ENCODE data around the gene KIF17. TPM values are rescaled to one million over a fixed set of nuclear protein-coding genes. Genes with fewer than 3 reads are reported as not detected.
"Not testable (repeated sequence)": the region's sequence is repeated elsewhere in the genome, so short reads cannot be mapped to it uniquely, and the experiment has no call there.

Gene KIF17
- total and polyA plus RNA-seq, 4 experiments from 2014 or later = not detected

DNA sequence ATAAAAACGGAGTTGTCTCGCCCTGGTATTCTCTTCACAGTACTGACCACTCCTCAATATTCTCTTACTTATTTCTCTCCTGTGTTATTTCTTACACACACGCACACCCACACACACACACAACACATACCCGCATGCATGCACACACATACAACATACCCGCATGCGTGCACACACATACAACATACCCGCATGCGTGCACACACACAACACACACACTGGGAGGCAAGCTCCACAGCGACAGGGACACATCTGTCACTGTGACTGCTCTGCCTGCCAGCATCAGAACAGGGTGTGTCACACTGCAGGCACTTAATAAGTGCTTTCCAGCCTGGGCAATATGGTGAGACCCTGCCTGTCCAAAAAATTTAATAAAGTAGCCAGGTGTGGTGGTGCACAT is 35.8 kb downstream of the KIF17 start:
- Mint-ChIP-seq H3K27ac (no peak overlapping the region), H3K36me3 (no peaks in the 10 kb centered on the region), H3K4me1 (peaks cover 5 to 11% (median 7%) of the 10 kb centered on the region in 4 donors), H3K9me3 (peaks cover 0 to 10% (median 3%) of the 10 kb centered on the region in 8 donors), H3K27me3 (peaks cover 13 to 17% of the 10 kb centered on the region in 2 donors), H3K4me3 (no peak overlapping the region)
- Histone ChIP-seq H3K9me3 (ENCODE audit: control insufficient read depth in 1 of 2, low read length in 2 of 2) (no peaks in the 10 kb centered on the region), H3K4me1 (ENCODE audit: insufficient read depth, low read length) (no peaks in the 10 kb centered on the region), H3K36me3 (ENCODE audit: insufficient read depth, low read length) (no peaks in the 10 kb centered on the region), H3K4me3 (ENCODE audit: low read length in 2 of 2) (no peak overlapping the region), H3K27ac (ENCODE audit: low read depth, low read length) (no peak overlapping the region), H3K27me3 (ENCODE audit: insufficient read depth, low read length) (no peaks in the 10 kb centered on the region)
- CTCF ChIA-PET (ENCODE audit: partially characterized antibody) = interaction anchor here (1.2 kb wide), 1 partner anchor 15 kb away, joined by 3 read pairs; no protein-coding TSS in a partner anchor
- no peak for DNase-seq
- POLR2A ChIA-PET (ENCODE audit: partially characterized antibody) = interaction anchor here (1.0 kb wide), 1 partner anchor 21 kb away, joined by 3 read pairs; the partner anchor contains the start of gene DDOST
- intact Hi-C loops (cut with micrococcal nuclease) = no loop called here

DNA sequence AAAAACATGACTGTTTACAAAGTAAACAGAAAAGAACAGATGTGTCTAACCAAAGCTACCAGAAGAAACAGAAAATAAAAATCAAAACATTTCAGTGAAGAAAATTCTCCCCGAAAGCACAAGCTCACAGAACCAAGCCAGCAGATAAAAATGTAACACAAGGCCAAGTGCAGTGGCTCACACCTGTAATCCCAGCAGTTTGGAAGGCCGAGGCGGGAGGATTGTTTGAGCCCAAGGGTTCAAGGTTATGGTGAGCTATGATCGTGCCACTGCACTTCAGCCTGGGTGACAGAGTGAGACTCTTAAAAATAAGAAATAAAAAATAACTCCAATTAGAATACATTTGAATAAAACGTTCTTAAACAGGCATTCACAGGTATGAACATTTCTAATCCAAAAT is 37.5 kb downstream of the KIF17 start:
- POLR2A ChIA-PET (ENCODE audit: partially characterized antibody) = no interaction called here
- intact Hi-C loops (cut with micrococcal nuclease) = no loop called here

GRCh38 chr1:20678599-20678998 is 39.2 kb downstream of the KIF17 start:
- Histone ChIP-seq H3K4me3 (ENCODE audit: low read length in 2 of 2) (no peak overlapping the region), H3K9me3 (ENCODE audit: control insufficient read depth in 1 of 2, low read length in 2 of 2) (no peaks in the 10 kb centered on the region), H3K4me1 (ENCODE audit: insufficient read depth, low read length) (no peaks in the 10 kb centered on the region), H3K27ac (ENCODE audit: low read depth, low read length) (no peak overlapping the region), H3K27me3 (ENCODE audit: insufficient read depth, low read length) (no peaks in the 10 kb centered on the region), H3K36me3 (ENCODE audit: insufficient read depth, low read length) (no peaks in the 10 kb centered on the region)
- Mint-ChIP-seq H3K36me3 (no peaks in the 10 kb centered on the region), H3K4me3 (peak overlapping the region in 6 of 8 donors; percentile 1 to 63 (median 20)), H3K27me3 (peaks cover 12 to 16% of the 10 kb centered on the region in 2 donors), H3K4me1 (peaks cover 5 to 11% (median 7%) of the 10 kb centered on the region in 4 donors), H3K27ac (peak overlapping the region in 1 of 7 donors; percentile 46), H3K9me3 (peaks cover 0 to 12% (median 3%) of the 10 kb centered on the region in 8 donors)
- DNase-seq = no peak
- intact Hi-C loops (cut with micrococcal nuclease) = no loop called here
- CTCF ChIA-PET (ENCODE audit: partially characterized antibody) = no interaction called here
- POLR2A ChIA-PET (ENCODE audit: partially characterized antibody) = no interaction called here

More for the DNA sequence above, 37.5 kb downstream of the KIF17 start:
- Mint-ChIP-seq H3K36me3 (no peaks in the 10 kb centered on the region), H3K27ac (peak overlapping the region in 1 of 7 donors; percentile 38), H3K4me1 (peaks cover 5 to 11% (median 7%) of the 10 kb centered on the region in 4 donors), H3K27me3 (peaks cover 12 to 17% of the 10 kb centered on the region in 2 donors), H3K9me3 (peaks cover 0 to 12% (median 3%) of the 10 kb centered on the region in 8 donors), H3K4me3 (no peak overlapping the region)
- Histone ChIP-seq H3K4me3 (ENCODE audit: low read length in 2 of 2) (no peak overlapping the region), H3K4me1 (ENCODE audit: insufficient read depth, low read length) (no peaks in the 10 kb centered on the region), H3K27ac (ENCODE audit: low read depth, low read length) (no peak overlapping the region), H3K9me3 (ENCODE audit: control insufficient read depth in 1 of 2, low read length in 2 of 2) (no peaks in the 10 kb centered on the region), H3K36me3 (ENCODE audit: insufficient read depth, low read length) (no peaks in the 10 kb centered on the region), H3K27me3 (ENCODE audit: insufficient read depth, low read length) (no peaks in the 10 kb centered on the region)
- CTCF ChIA-PET (ENCODE audit: partially characterized antibody) = interaction anchor here (0.6 kb wide), 1 partner anchor 984 kb away, joined by 3 read pairs; no protein-coding TSS in a partner anchor
- DNase-seq = no peak

DNA sequence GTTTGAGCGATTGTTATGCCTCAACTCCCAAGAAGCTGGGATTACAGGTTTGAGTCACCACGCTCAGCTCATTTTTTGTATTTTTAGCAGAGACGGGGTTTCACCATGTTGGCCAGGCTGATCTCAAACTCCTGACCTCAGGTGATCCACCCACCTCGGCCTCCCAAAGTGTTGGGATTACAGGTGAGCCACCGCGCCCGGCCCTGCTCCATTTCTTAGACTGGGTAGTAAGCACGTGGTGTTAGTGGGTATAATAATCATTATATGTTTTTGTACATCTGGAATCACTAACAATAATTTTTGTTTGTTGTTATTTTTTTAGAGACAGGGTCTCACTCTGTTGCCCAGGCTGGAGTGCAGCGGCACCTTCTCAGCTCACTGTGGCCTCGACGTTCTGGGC is 44.2 kb downstream of the KIF17 start:
- H3K4me3 ChIP-seq (ENCODE audit: low read length in 2 of 2); H3K4me1 Mint-ChIP-seq; H3K27ac Mint-ChIP-seq; CTCF ChIA-PET (ENCODE audit: partially characterized antibody); intact Hi-C loops (cut with micrococcal nuclease); H3K9me3 ChIP-seq (ENCODE audit: control insufficient read depth in 1 of 2, low read length in 2 of 2); H3K4me1 ChIP-seq (ENCODE audit: insufficient read depth, low read length); H3K27me3 ChIP-seq (ENCODE audit: insufficient read depth, low read length); H3K4me3 Mint-ChIP-seq; H3K36me3 Mint-ChIP-seq; H3K27ac ChIP-seq (ENCODE audit: low read depth, low read length); H3K36me3 ChIP-seq (ENCODE audit: insufficient read depth, low read length); DNase-seq: not testable (repeated sequence)
- Mint-ChIP-seq H3K27me3 (peaks cover 11 to 15% of the 10 kb centered on the region in 2 donors), H3K9me3 (peaks cover 0 to 12% (median 3%) of the 10 kb centered on the region in 8 donors)
- POLR2A ChIA-PET (ENCODE audit: partially characterized antibody) = interaction anchor here (0.6 kb wide), 1 partner anchor 19 kb away, joined by 3 read pairs; no protein-coding TSS in a partner anchor

- H3K4me1 Mint-ChIP-seq = no peaks in the 10 kb centered on the region
- CTCF ChIA-PET (ENCODE audit: partially characterized antibody) = no interaction called here
- POLR2A ChIA-PET (ENCODE audit: partially characterized antibody) = no interaction called here
- Histone ChIP-seq H3K4me3 (ENCODE audit: low read length in 2 of 2) (no peak overlapping the region), H3K9me3 (ENCODE audit: control insufficient read depth in 1 of 2, low read length in 2 of 2) (no peaks in the 10 kb centered on the region), H3K27ac (ENCODE audit: low read depth, low read length) (no peak overlapping the region), H3K27me3 (ENCODE audit: insufficient read depth, low read length) (no peaks in the 10 kb centered on the region), H3K36me3 (ENCODE audit: insufficient read depth, low read length) (no peaks in the 10 kb centered on the region), H3K4me1 (ENCODE audit: insufficient read depth, low read length) (no peaks in the 10 kb centered on the region)
- no peaks in the 10 kb centered on the region for H3K36me3 Mint-ChIP-seq
- peaks cover 6 to 7% of the 10 kb centered on the region in 2 donors for H3K27me3 Mint-ChIP-seq
- no peak overlapping the region for H3K4me3 Mint-ChIP-seq
- intact Hi-C loops (cut with micrococcal nuclease) = no loop called here
- H3K27ac Mint-ChIP-seq = peak overlapping the region in 1 of 7 donors; percentile 66
- H3K9me3 Mint-ChIP-seq = peaks cover 0 to 5% (median 0%) of the 10 kb centered on the region in 8 donors
- no peak for DNase-seq
Observed at GRCh38 chr1:20672265-20672632, 45.6 kb downstream of the KIF17 start.

GRCh38 chr1:20670936-20671335 is 46.9 kb downstream of the KIF17 start:
- CTCF ChIA-PET (ENCODE audit: partially characterized antibody) = no interaction called here
- Mint-ChIP-seq H3K4me3 (no peak overlapping the region), H3K4me1 (peaks cover 0 to 3% (median 2%) of the 10 kb centered on the region in 4 donors), H3K27ac (no peak overlapping the region), H3K36me3 (no peaks in the 10 kb centered on the region), H3K9me3 (no peaks in the 10 kb centered on the region), H3K27me3 (peaks cover 6% of the 10 kb centered on the region in 2 donors)
- Histone ChIP-seq H3K9me3 (ENCODE audit: control insufficient read depth in 1 of 2, low read length in 2 of 2) (no peaks in the 10 kb centered on the region), H3K4me3 (ENCODE audit: low read length in 2 of 2) (no peak overlapping the region), H3K4me1 (ENCODE audit: insufficient read depth, low read length) (no peaks in the 10 kb centered on the region), H3K27ac (ENCODE audit: low read depth, low read length) (no peak overlapping the region), H3K27me3 (ENCODE audit: insufficient read depth, low read length) (no peaks in the 10 kb centered on the region), H3K36me3 (ENCODE audit: insufficient read depth, low read length) (no peaks in the 10 kb centered on the region)
- POLR2A ChIA-PET (ENCODE audit: partially characterized antibody) = no interaction called here
- no peak for DNase-seq
- intact Hi-C loops (cut with micrococcal nuclease) = no loop called here

GRCh38 chr1:20668581-20668980 is 49.2 kb downstream of the KIF17 start:
- Mint-ChIP-seq H3K27me3 (peaks cover 6% of the 10 kb centered on the region in 2 donors), H3K27ac (no peak overlapping the region), H3K36me3 (no peaks in the 10 kb centered on the region), H3K9me3 (no peaks in the 10 kb centered on the region), H3K4me3 (no peak overlapping the region), H3K4me1 (peaks cover 0 to 3% (median 2%) of the 10 kb centered on the region in 4 donors)
- ChIA-PET POLR2A (ENCODE audit: partially characterized antibody) (no interaction called here), CTCF (ENCODE audit: partially characterized antibody) (interaction anchor here (1.1 kb wide), 1 partner anchor 35 kb away, joined by 3 read pairs; no protein-coding TSS in a partner anchor)
- H3K27ac ChIP-seq (ENCODE audit: low read depth, low read length) = no peak overlapping the region
- no peaks in the 10 kb centered on the region for H3K4me1 ChIP-seq (ENCODE audit: insufficient read depth, low read length)
- DNase-seq = no peak
- no peaks in the 10 kb centered on the region for H3K27me3 ChIP-seq (ENCODE audit: insufficient read depth, low read length)
- H3K36me3 ChIP-seq (ENCODE audit: insufficient read depth, low read length) = no peaks in the 10 kb centered on the region
- H3K4me3 ChIP-seq (ENCODE audit: low read length in 2 of 2) = no peak overlapping the region
- intact Hi-C loops (cut with micrococcal nuclease) = no loop called here
- no peaks in the 10 kb centered on the region for H3K9me3 ChIP-seq (ENCODE audit: control insufficient read depth in 1 of 2, low read length in 2 of 2)

All from CD4-positive, alpha-beta memory T cell (primary cell).